HCT116 (cell line): ENCODE data around the gene CCDC106.

ENCODE experiments used
- CTCF ChIP-seq, 3 experiments: fragments of 200-600 bp in 1 of 3; sonication (generic) in 1 of 3; IDR thresholded peaks in 2 of 3; conservative IDR thresholded peaks in 1 of 3; 2 replicates each; pipeline ENCODE4 v1.5.1; 2012 to 2017; ENCODE audit warnings: low read depth in 2 of 3, low read length in 2 of 3, antibody characterized with exemption in 1 of 3, borderline replicate concordance in 1 of 3, control low read depth in 1 of 3, mild to moderate bottlenecking in 1 of 3, mixed read lengths in 1 of 3, mixed run types in 1 of 3, moderate library complexity in 1 of 3; ENCODE audit not compliant: insufficient read depth in 1 of 3
- EZH2 ChIP-seq: fragments of 200-600 bp; sonication (generic); IDR thresholded peaks from 2 replicates; pipeline ENCODE4 v1.6.1; 2017; ENCODE audit warnings: antibody characterized with exemption, mixed run types
- EZH2phosphoT487 ChIP-seq: fragments of 200-600 bp; IDR thresholded peaks from 2 replicates; pipeline ENCODE4 v1.6.1; 2018; ENCODE audit warnings: antibody characterized with exemption, borderline replicate concordance
- JUND ChIP-seq: IDR thresholded peaks from 2 replicates; pipeline ENCODE4 v1.6.1; 2012
- POLR2A ChIP-seq: IDR thresholded peaks from 2 replicates; pipeline ENCODE4 v1.7.0; 2011; ENCODE audit warnings: borderline replicate concordance; ENCODE audit not compliant: insufficient read depth, insufficient read length; ENCODE audit errors: extremely low read depth
- POLR2AphosphoS5 ChIP-seq: IDR thresholded peaks from 2 replicates; pipeline ENCODE4 v1.6.1; 2011; ENCODE audit warnings: mild to moderate bottlenecking, low read depth, low read length, moderate library complexity
- RAD21 ChIP-seq: IDR thresholded peaks from 2 replicates; pipeline ENCODE4 v1.6.1; 2012; ENCODE audit warnings: low read depth, mild to moderate bottlenecking
- REST ChIP-seq: IDR thresholded peaks from 2 replicates; pipeline ENCODE4 v1.6.1; 2012; ENCODE audit warnings: low read depth
- TCF7L2 ChIP-seq: IDR thresholded peaks from 2 replicates; pipeline ENCODE4 v1.7.0; 2011; ENCODE audit warnings: borderline replicate concordance, inconsistent platforms; ENCODE audit not compliant: insufficient read depth, insufficient read length; ENCODE audit errors: extremely low read depth
- YY1 ChIP-seq: IDR thresholded peaks from 2 replicates; pipeline ENCODE4 v1.6.1; 2011; ENCODE audit warnings: low read length, low read depth, moderate library complexity, mild to moderate bottlenecking; ENCODE audit not compliant: insufficient replicate concordance; ENCODE audit errors: extremely low read depth
- ZNF274 ChIP-seq: fragments of 200-500 bp; sonication (Bioruptor generic); IDR thresholded peaks from 2 replicates; pipeline ENCODE4 v1.6.1; 2014; ENCODE audit warnings: mild to moderate bottlenecking, low read depth, low read length, inconsistent platforms
- TF ChIP-seq, protein P1 (sequence below): IDR thresholded peaks from 2 replicates; pipeline ENCODE4 v1.6.1; 2012

DNA sequence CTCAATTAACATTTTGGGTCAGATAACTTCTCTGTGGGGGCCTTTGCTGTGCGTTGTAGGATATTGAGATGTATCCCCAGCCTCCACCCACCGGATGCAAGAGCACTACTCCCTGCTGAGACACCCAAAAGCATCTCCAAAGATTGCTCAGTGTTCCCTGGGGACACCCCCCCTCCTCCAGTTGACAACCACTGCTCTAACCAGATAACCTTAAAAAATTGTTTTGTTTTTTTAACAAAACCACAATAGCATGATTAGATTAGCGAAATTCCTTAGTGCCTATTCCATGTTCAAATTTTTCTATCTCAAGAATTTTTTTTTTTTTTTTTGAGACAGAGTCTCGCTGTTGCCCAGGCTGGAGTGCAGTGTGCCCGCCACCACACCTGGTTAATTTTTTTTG is 24.4 kb downstream of the CCDC106 start:
- no peak for TF ChIP-seq REST
- TF ChIP-seq CTCF (IDR thresholded peaks at IDR 0.05 in 2 of 3, conservative IDR thresholded peaks at IDR 0.05 in 1 of 3; ENCODE audit: borderline replicate concordance in 1 of 3, insufficient read depth in 1 of 3, low read depth in 2 of 3, low read length in 2 of 3): no peak
- no peak for TF ChIP-seq EZH2
- no peak for TF ChIP-seq ZNF274
- no peak for TF ChIP-seq RAD21
- TF ChIP-seq POLR2A: no peak
- no peak for TF ChIP-seq EZH2phosphoT487
- no peak for TF ChIP-seq POLR2AphosphoS5
- TF ChIP-seq, protein P1, sequence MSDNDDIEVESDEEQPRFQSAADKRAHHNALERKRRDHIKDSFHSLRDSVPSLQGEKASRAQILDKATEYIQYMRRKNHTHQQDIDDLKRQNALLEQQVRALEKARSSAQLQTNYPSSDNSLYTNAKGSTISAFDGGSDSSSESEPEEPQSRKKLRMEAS: no peak
- no peak for TF ChIP-seq JUND
- no peak for TF ChIP-seq TCF7L2
- TF ChIP-seq YY1: no peak
